ENCODE measurements around the gene MRPL23.

DNA sequence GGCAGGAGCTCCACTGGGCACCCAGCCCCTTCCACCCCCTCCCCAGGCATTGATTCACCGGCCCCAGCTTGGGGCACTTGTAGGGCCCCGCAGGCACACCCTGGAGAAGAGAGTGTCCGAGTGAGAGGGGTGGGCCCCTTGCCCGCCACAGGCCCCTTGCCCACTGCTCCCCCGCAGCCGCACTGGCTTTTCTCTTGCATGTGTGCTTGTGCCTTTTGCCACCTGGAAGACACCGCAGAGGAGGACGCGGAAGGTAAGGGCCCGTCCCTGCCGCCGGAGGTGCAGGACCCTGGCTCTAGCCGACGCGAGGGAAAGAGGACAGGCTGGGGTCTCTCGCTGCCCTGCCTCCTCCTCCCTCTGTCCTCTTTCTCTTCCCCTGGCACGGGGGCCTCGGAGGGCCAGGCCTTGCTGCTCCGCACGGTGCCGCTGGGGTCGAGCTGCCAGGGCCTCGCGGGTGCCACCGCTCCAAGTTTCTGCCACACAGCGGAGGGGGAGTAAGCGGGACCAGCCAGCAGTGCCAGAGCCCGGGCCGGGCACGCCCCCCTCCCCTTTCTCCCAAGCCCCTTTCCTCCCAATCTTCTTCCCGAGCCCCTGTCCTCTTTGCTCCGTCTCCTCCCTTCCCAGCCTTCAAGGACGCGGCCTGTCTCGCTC, 18.1 kb upstream of the MRPL23 start:
- TF ChIP-seq, protein P1, sequence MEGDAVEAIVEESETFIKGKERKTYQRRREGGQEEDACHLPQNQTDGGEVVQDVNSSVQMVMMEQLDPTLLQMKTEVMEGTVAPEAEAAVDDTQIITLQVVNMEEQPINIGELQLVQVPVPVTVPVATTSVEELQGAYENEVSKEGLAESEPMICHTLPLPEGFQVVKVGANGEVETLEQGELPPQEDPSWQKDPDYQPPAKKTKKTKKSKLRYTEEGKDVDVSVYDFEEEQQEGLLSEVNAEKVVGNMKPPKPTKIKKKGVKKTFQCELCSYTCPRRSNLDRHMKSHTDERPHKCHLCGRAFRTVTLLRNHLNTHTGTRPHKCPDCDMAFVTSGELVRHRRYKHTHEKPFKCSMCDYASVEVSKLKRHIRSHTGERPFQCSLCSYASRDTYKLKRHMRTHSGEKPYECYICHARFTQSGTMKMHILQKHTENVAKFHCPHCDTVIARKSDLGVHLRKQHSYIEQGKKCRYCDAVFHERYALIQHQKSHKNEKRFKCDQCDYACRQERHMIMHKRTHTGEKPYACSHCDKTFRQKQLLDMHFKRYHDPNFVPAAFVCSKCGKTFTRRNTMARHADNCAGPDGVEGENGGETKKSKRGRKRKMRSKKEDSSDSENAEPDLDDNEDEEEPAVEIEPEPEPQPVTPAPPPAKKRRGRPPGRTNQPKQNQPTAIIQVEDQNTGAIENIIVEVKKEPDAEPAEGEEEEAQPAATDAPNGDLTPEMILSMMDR (conservative IDR thresholded peaks at IDR 0.05), result no peak
- no peak for TF ChIP-seq ZFX (IDR thresholded peaks at IDR 0.05)

Data from C4-2B (cell line).